HG03066 (cell line): Measurements from ENCODE around the gene TCEA2.

Experiments used
- ATAC-seq: cut with Tn5 transposase; IDR thresholded peaks from one replicate; pipeline ENCODE4 v1.9.1; 2021; ENCODE audit warnings: low read depth; ENCODE audit not compliant: unreplicated experiment

The TCEA2 gene

DNA sequence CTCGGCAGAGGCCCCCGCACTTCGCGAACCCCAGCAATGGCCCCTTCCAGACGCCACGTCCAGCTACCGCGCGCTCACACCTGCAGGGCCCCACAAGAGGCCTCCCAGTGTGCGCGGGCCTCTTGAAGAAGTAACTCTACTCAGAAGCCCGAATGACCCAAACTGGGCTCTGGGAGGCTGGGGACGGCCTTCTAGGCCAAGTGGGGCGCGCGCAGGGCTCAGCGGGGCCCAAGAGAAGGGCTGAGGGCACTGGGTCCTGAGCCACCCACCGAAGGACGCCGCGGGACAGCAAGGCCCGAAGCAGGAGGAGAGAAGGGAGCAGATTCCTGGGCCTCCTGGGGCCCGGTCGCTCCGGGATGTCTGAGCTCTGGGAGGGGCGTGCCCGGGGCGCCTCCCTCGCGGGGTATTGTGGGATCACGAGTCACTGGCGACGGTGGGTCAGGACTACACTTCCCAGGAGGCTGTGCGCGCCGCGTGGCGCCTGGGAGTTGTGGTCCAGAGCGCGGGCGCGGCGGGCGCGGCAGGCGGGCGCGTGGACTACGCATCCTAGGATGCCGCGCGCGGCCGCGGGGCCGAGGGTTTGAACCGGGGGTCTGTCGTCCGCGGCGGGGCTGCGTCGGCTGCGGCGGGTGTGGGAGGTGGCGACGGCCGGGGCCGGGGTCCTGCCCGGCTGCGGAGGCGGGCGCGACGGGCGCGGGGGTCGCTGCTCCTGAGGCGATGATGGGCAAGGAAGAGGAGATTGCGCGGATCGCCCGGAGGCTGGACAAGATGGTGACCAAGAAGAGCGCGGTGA, at the start of gene TCEA2:
TCEA2 (plus strand) TSS at position 603 of the 793 bp plus-strand sequence; CDS start at position 718, 115 bp downstream.
- peak; percentile 71 for ATAC-seq

DNA sequence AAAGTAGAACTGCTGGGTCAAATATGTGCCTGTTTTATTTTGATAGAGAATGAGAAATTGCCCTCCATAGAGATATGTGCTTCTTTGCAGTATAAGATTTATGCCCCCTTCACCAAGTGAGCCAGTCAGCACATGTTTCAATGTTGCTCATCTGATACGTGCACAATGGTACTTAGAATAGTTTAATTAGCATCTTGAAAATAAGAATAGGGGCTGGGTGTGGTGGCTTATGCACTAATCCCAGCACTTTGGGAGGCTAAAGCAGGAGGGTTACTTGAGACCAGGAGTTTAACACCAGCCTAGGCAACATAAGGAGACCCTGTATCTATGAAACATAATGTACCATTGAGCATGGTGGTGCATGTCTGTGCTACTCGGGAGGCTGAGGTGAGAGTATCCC, 47.4 kb upstream of the TCEA2 start:
- no peak for ATAC-seq

DNA sequence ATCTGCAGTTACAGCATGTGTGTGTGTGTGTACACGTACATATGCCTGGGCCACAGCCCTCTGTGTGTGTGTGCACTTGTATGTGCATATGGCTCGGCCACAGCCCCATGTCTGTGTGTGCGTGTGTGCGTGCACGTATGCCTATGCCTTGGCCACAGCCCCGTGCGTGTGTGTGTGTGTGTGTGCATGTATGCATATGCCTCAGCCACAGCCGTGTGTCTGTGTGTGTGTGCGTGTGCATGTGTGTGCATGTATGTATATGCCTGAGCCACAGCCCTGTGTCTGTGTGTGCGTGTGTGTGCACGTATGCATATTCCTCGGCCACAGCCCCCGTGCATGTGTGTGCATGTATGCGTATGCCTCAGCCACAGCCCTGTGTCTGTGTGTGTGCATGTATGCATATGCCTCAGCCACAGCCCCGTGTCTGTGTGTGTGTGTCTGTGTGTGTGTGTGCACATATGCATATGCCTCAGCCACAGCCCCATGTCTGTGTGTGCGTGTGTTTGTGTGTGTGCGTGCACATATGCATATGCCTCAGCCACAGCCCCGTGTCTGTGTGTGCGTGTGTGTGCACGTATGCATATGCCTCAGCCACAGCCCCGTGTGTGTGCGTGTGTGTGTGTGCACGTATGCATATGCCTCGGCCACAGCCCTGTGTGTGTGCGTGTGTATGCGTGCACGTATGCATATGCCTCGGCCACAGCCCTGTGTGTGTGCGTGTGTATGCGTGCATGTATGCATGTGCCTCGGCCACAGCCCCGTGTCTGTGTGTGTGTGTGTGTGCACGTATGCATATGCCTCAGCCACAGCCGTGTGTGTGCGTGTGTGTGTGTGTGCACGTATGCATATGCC, 41.6 kb upstream of the TCEA2 start:
- ATAC-seq: no peak

DNA sequence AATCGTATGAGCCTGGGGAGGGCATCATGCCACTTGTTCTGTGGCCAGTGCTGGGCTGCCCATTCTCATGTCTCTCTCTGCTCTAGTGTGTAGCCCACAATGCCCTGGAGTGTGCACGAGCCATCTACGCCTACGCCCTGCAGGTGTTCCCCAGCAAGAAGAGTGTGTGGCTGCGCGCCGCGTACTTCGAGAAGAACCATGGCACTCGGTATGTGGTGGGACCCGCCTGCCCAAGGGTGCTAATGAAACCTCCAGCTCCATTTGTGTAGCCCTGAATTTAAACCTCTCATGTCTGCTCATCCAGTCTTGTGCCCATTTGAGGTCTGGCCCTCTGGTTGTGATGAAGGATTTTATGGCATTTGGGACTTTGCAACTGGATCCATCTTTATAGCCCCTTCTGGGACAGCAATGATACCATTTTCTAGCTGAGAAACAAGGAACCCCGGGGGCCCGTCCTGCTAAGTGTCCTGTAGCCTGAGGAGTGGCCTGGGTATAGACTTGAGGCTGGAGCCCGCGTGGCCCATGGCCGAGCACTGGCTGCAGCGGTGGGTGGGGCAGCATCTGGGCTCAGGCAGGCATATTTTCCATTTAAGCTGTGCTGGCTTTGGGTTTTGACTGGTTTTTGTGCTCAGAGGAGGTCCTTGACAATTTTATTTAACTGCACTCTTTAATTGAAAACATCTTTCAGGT, 40.2 kb upstream of the TCEA2 start:
- no peak for ATAC-seq

DNA sequence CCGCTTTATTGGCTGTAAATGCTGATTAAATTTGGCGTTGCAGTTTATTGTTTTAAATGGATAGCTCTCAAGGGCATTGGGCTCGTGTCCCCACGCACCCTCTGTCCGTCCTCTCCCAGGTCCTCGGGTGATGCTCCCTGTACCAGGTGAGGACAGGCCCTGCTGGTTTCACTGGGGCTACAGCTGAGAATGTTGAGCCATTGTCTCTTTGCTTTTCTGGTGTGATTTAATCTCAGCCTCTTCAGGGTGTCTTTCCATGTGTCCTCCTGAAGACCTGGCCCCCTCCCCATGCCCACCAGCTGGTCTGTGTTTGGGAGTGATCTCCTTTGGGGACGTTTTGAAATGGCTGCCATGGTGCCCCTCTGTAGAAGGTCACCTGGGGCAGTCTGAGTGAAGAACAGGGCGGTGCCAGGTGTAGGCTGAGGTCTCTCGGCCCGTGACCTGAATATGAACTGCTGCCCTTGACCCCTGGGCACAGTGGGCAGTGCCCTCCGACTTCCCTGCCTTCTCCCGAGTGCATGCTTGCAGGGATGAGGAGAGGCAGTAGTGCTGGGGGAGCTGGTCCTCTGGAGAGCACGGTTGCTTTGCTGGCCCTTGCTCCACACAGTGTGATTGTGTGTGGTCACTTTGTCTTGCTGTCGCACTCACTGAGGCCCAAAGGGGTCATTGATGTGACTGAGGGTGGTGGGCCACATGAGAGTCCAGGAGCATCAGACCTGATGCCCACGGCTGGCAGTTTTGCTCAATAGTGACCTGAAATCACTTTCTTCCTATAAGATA, 39.4 kb upstream of the TCEA2 start:
- no peak for ATAC-seq

DNA sequence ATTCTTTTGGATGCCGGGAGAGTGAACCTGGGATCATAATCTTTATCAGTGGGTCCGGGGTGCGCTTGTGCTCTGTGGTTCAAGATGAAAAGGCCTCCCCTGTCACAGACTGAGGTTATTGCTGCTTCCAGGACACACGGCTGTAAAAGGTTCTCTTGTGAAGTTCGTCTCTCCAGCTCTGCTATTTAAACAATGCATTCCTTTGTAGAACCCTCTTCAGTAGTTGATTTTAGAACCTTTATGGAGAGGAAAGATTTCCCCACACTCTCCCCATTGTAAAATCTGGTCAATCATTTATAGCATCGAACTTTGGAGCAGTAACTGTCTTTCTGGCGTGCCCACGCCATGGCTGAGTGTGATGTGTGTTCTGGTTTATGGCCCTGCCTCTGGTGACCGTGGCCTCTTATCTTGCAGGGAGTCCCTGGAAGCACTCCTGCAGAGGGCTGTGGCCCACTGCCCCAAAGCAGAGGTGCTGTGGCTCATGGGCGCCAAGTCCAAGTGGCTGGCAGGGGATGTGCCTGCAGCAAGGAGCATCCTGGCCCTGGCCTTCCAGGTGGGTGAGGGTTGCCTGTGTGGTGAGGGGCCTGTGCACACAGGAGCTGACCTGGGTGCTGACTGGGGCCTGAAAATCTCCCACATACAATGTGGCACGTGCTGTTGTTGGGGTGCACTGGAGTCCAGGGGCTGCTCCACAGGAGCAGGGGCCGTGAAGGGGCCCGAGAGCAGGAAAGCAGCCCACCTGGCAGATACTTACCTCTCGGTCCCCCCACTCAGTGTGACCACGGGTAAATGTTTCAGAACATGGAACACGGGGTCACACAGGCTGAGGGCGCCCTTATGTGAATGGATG, 38.6 kb upstream of the TCEA2 start:
- ATAC-seq: no peak

DNA sequence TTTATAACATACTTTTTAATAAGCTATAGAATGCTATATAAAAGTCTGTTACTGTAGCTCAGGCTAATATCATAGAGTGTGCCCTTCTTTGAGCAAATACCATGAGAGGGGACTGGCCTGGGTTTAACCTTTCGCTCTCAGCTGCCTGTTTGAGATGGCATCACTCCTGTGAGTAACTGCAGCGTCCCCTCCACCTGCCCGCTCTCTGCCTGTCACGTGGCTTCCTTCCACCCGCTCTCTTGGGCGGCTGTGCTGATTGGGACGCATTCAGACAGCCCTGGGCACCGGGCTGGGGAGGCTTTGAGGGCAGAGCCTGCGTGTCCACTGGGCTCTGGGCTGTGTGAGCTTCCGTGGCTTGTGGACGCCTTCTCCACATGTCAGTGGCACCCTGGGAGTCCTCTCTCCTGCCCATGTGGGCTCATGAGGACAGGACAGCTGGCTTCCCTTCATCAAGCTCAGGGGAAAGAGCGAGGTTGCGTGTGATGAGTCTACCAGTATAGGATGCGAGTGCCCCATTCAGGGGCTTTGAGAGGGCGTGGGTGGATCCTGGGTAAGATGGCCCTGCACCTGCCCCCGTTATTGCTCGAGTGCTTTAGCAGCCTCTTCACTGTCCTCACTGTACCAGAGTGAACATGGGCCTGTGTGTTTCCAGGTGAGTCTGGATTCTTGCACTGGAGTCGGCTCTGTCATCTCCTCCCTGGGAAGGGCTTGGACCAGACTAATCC, 37.7 kb upstream of the TCEA2 start:
- no peak for ATAC-seq

DNA sequence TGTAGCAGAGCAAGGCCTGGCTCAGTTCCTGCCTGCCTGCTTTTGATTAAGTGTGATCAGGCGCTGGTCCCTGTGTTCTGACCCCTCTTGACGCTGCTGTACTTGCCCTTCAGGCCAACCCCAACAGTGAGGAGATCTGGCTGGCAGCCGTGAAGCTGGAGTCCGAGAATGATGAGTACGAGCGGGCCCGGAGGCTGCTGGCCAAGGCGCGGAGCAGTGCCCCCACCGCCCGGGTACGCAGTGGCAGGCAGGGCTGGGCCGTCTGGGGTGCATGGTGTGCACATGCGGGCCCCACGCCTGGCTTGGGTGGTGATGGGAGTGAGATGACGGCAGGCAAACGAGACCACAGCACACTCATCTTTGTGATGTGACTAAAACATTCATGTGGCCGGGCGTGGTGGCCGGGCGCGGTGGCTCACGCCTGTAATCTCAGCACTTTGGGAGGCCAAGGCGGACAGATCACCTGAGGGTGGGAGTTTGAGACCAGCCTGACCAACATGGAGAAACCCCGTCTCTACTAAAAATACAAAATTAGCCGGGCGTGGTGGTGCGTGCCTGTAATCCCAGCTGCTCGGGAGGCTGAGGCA, 37.1 kb upstream of the TCEA2 start:
- no peak for ATAC-seq

DNA sequence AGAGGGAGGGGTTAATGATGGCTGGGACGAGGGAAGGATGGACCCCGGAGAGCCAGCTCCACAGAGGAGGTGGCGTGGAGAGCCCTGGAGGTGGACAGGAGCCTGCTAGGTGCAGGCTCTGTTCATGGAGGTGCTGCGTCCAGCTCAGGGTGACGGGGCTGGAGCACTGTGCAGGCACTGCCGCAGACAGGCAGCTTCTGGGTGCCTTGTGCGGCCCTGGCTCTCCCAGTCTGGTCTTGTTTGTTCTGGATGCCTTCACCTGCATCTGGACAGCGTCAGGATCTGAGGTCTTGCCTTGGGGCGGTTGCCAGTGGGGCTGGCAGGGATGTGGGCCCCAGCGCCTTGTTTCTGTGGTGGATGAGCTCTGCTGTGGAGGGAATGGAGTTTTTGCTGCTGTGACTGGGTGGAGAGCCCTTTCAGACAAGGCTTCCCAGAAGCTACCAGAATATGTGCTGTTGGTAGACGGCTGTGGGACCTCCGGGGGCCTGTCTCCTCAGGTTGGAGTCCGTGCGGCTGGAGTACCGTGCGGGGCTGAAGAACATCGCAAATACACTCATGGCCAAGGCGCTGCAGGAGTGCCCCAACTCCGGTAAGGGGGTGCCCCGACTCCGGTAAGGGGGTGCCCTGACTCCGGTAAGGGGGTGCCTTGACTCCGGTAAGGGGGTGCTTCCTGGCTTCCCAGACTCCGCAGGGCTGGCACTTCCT, 34.9 kb upstream of the TCEA2 start:
- ATAC-seq: no peak

DNA sequence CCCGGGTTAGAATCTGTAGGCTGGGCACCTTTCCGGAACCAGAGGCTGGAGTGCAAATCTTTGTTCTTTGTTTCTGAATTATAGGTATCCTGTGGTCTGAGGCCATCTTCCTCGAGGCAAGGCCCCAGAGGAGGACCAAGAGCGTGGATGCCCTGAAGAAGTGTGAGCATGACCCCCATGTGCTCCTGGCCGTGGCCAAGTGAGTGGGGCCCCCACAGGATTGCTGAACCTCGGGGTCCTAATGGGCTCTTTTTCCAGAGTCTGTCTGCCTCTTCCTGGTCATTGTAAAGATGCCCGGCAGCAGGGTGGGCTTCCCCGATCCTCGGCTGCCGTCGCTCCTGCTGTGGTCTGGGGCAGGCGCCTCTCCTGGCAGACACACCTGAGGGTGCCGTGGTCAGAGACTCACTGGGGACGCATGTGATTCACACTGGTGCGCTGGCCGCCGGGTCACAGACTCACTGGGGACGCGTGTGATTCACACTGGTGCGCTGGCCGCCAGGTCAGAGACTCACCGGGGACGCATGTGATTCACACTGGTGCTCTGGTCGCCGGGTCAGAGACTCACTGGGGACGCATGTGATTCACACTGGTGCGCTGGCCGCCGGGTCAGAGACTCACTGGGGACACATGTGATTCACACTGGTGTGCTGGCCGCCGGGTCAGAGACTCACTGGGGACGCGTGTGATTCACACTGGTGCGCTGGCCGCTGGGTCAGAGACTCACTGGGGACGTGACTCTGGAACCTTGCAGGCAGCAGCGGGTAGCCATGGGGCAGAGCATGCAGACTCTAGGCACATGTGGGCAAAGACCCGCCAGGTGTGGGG, 33.5 kb upstream of the TCEA2 start:
- ATAC-seq: no peak

DNA sequence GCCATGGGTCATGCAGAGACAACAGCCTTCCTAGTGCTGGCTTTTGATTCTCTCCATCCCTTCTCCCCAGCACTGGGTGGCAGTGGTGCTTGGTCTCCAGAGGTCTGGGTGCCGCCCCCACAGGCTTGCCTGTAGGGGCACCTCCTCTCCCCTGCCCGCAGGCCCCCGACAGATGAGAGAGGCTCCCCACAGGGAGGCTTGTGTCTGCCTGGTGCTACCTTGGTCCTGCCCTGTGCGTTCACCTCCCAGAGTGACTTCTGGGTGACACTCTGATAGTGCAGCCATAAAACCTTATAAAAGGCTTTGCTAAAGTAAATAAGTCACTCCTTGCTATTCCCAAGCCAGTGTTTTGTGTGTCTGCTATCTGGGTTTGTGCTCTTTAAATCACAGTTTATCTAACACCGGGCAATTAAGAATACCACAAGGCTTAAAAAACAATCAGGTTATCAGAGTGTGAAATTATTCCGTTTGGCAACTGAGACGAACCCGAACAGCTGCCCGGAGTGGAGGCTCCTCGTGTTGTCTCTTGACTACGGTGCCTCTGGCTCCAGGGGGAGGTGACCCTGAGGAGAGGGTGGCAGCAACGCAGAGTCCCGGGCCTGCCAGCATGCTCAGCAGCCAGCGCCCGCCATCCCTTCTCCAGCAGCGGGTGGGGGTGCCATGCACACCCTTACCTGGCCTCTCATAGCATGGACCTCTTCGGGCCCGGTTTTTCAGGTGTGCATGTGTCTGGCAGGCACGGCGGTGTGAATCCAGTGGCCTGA, 32.4 kb upstream of the TCEA2 start:
- ATAC-seq: no peak

DNA sequence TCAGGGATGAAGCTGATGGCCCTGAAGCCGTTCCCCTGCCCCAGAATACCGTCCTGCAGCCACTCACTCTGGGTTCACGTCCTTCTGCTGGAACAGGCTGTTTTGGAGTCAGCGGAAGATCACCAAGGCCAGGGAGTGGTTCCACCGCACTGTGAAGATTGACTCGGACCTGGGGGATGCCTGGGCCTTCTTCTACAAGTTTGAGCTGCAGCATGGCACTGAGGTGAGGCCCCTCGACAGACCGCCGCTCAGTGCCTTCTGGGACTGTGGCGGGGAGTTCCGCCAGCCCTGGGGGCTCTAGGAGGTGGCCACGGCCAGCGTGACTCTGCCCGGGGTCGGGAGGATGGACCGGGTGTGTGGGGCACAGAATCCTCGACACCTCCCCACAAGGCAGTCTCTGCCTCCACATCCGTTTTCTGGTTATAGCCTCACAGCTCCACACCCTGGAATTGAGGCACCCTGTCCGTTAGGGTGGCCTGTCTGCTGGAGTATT, 31.1 kb upstream of the TCEA2 start:
- ATAC-seq: no peak

DNA sequence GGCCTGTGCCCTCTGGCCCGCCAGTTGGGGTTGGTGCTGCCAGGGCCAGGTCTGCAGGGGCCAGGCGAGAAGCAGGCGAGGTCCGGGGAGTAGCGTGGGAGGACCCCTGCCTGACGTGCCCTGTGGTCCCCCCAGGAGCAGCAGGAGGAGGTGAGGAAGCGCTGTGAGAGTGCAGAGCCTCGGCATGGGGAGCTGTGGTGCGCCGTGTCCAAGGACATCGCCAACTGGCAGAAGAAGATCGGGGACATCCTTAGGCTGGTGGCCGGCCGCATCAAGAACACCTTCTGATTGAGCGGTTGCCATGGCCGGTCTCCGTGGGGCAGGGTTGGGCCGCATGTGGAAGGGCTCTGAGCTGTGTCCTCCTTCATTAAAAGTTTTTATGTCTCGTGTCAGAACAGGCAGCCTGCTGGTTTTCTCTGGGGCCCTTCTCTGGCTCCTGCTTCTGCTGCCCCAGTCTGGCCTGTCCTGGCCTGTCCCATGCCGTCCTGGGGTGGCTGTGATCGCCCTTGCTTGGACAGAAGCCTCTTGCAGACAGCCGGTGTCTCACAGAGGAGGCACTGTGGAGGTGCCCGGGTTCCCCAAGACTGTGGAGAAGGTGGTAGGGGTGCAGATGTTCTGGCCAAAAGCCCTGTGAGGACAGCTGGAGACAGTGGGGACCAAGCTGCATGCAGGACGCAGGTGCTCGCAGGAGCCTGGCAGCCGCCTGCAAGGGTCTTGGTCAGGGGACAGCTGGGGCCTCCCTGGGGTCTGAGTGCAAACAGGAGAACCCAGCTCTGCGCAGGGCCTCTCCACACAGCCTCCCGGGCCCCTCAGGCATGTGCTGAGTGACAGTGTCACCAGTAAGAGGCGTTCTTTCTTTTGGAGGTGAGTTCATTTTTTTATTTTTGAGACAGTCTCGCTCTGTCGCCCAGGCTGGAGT, 30.0 kb upstream of the TCEA2 start:
- ATAC-seq: no peak

DNA sequence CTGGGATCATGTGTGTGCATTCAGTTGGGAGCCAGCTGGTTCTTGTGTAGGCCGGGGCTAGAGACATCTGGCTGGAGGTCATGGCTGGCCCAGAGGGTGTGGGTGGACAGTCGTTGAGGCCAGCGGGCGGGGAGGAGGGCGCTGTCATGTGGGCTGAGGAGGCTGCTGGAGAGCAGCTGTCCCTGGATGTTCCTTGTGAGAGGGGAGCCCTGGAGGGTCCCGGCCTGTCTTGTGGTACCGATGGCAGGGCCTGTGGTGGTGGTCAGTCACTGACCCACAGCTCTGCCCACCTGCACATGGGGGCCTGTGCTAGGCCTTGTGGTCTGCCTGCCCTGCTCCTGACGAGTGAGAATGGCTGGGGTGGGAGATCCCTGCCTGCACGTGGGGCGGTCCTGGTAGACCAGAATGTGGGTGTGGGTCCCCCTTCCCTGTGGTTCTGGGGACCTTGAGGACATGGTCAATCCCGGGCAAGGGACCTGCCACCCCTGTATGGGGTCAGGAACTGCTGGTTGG, 29.0 kb upstream of the TCEA2 start:
- no peak for ATAC-seq
